H54 (cell line): ENCODE data around the gene HLA-DQA1.
"Not testable (repeated sequence)": the region's sequence is repeated elsewhere in the genome, so short reads cannot be mapped to it uniquely, and the experiment has no call there.

Experiments
- DNase-seq: peaks from one replicate; pipeline ENCODE4 v3.0.0; 2011; ENCODE audit warnings: low spot score, mixed read lengths; ENCODE audit not compliant: insufficient read length
- FAIRE-seq: peaks from 3 replicates; lab custom pipeline; 2011; peaks lifted over from hg19 to GRCh38; lab: Jason Lieb, UNC
- POLR2A ChIP-seq: IDR thresholded peaks from 2 replicates; pipeline ENCODE4 v1.6.1; 2011; ENCODE audit warnings: low read depth, mild to moderate bottlenecking, low read length

The HLA-DQA1 gene

DNA sequence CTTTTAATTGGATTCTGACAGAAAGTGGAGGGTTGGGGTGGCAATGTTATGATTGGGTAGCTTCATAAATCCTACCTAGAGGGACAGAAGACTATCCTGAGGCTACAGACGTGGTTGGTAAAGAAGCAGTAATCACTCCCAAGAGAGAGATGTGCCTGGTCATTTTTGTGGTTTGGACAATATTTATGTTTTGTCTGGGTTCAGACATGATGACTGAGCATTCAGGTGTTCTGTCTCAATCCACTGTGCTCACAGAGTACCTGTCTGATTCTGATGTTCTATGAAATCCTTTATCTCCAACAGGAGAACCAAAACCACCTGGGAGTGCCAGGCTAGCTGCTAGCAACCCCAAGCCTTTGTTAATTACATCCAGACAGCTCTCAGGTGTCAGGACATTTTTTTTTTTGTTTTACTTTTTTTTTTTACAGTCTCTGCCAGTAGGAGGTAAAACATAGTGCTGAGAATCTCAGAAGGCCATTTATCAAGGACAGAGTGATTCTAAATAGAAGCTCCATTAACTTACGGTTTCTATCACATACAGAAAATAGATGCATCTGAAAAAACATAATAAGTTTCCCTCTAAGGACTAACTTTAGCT lies 1.6 kb upstream of the HLA-DQA1 start:
- no peak for TF ChIP-seq POLR2A
- DNase-seq (no peak), FAIRE-seq (no peak)

DNA sequence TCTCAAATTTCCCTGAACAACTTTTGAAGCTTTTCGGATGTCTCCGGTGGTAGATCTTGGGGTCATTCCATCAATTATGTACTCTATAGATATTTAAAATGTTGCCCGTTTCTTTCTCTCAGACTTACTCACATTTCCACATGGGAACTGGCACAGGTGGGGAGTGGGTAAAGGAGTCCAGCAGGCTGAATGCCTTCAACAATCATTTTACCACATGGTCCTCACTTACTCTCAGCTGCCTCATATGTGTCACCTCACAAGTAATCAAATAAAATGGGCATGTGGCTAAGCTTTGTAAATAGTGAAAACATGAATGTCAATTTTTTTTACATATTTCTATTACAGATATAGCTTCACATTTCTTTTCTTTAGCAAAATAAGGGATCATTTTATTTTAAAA lies 677 bp downstream of the HLA-DQA1 start:
- no peak for FAIRE-seq
- no peak for TF ChIP-seq POLR2A
- DNase-seq, result no peak

DNA sequence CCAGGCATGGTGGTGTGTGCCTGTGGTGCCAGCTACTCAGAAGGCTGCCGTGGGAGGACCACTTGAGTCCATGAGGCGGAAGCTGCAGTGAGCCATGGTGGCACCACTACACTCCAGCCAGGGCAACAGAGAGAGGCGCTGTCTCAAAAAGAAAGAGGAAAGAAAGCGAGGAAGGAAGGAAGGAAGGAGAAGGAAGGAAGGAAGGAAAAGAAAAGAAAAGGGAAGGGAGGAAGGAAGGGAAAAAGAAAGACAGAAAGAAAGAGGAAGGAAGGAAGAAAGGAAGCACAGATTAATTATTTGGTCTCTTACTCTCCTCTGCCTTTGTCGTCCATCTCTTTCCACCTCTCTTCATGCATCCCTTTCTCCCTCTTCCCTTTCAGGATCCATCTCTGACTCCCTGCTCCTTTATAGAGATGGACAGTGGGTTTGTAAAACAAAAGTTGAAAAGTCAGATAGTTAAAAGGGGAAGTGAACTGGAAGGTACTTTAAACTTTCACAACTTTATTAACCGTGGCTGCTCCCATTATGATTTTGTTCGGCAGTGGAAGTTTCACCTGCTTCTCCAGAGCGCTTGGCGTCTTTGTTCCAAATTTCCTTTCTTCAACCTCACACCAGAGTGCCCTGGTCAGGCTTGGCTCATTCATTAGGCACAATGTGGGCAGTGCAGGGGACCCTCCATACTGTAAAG lies 1.5 kb downstream of the HLA-DQA1 start:
- no peak for DNase-seq
- FAIRE-seq, result no peak
- TF ChIP-seq POLR2A, result no peak

DNA sequence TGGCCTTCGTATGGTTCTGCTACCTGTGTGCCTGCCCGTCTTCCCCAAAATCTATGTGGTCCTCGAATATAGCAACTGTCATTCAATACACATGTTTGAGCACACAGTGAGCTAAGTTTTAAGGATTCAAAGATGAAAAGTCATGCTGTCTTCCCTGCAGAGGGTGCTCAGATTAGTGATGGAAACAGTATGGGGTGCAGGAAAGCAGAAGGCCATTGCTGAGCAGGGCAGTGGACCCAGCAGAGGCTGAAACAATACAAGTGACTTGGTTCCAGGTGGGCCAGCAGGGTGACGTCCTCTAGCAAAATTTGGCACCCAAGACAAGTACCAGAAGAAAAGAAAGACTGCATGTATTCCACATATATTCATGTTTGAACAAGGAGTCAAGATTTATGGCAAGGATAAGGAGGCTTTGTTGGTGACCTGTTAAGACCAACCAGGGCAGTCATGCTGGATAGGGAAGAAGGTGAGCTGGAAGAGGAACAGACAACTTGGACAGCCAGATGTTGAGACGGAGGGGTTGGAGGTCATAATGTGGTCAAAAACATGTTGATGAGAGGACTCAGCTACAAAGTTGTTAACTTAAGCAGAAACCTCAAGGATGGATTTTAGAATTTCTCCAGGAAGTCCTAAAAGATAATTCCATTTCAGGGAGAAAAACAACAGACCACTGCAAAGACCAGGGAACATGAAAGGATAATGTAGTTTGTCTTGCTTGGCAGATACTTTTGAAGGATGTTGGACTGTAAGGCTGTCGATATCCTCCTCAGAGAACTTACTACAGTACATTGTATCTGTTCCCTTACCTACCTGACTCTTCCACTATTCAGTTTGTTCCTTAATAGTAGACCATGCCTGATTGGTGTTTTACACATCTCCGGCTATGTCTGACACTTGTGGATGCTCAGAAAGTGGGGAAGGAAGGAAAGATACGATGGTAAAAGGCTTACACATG lies 2.5 kb downstream of the HLA-DQA1 start:
- DNase-seq, result no peak
- FAIRE-seq, result no peak
- TF ChIP-seq POLR2A, result no peak

DNA sequence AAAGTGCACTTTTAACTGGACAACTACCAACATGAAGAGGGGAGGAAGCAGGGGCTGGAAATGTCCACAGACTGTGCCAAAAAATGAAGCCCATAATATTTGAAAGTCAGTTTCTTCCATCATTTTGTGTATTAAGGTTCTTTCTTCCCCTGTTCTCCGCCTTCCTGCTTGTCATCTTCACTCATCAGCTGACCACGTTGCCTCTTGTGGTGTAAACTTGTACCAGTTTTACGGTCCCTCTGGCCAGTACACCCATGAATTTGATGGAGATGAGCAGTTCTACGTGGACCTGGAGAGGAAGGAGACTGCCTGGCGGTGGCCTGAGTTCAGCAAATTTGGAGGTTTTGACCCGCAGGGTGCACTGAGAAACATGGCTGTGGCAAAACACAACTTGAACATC lies 3.9 kb downstream of the HLA-DQA1 start:
- DNase-seq, result no peak
- FAIRE-seq, result no peak
- no peak for TF ChIP-seq POLR2A

DNA sequence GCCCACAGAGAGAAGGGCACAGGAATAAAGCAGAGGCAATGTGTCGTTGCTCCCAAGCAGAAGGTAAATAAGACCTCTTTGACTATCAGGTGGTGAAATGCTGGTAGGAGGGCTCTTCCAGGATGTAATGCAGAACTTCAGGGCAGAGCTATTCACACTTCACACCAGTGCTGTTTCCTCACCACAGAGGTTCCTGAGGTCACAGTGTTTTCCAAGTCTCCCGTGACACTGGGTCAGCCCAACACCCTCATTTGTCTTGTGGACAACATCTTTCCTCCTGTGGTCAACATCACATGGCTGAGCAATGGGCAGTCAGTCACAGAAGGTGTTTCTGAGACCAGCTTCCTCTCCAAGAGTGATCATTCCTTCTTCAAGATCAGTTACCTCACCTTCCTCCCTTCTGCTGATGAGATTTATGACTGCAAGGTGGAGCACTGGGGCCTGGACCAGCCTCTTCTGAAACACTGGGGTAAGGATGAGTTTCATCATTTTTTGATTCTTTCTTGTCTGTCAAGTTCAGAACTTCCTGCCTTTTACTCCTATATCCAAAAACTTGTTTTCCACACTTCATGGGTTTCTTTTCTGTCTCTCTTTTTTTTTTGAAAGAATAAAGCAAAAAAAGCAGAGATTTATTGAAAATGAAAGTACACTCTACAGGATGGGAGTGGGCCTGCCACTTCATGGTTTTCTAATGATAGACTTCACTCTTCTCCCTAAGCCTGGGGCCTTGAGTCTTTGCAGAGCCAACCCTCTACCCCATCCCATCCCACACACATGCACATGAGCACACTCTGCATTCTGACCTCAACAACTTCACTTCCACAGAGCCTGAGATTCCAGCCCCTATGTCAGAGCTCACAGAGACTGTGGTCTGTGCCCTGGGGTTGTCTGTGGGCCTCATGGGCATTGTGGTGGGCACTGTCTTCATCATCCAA lies 4.8 kb downstream of the HLA-DQA1 start:
- not testable (repeated sequence) for DNase-seq, FAIRE-seq

DNA sequence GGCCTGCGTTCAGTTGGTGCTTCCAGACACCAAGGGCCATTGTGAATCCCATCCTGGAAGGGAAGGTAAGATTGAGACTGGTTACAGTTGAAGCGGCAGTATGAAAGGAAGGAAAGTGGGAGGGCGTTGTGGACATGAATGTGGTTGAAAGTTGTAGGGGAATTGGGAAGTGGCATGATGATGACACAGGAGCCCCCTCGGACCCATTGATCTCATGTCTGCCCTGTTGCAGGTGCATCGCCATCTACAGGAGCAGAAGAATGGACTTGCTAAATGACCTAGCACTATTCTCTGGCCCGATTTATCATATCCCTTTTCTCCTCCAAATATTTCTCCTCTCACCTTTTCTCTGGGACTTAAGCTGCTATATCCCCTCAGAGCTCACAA lies 5.5 kb downstream of the HLA-DQA1 start:
- TF ChIP-seq POLR2A, result no peak
- DNase-seq (no peak), FAIRE-seq (no peak)

DNA sequence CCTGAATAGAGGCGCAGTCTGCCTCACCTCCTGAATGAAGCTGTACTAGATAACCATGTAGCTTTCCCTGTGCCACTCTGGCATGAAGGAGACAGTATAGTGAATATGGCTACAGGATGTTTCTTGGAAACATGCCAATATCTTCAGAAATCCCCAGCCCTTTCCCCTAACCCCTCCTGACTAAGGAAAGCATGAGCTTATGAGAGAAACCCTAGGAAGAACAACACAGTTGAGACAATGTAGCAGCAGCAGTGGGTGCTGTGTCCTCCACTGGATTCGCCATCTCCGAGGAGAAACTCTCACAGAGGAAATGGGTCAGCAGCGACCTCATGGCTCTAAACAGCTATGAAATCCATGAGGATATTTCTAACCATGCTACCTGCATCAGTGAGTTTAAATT lies 6.7 kb downstream of the HLA-DQA1 start:
- no peak for FAIRE-seq
- no peak for DNase-seq
- no peak for TF ChIP-seq POLR2A

- DNase-seq (no peak), FAIRE-seq (no peak)
- no peak for TF ChIP-seq POLR2A
These were observed 8.0 kb downstream of the HLA-DQA1 start for GRCh38 chr6:32645047-32645703.

DNA sequence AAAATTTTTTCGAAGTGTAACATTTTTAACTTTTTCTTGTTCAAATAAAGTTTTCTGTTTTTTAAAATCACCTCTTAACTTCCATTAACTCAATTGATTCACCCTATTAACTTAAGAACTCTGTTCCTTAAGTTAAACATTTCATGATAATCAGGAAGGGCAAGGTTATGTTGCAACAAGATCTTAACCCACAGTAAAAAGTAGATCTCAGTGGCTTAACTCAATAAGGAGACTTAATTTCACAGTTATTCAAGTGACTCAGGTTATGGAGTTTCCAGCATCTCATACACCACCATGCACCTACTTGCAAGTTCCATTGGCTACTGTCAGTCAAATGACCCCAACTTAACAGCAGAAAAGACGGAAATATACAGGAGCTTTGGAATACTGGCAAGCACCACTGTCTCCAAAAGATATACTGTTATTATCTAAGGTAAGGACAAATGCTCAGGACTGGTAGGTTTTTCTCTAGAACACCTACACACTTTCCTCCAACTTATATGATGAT lies 18.1 kb downstream of the HLA-DQA1 start:
- TF ChIP-seq POLR2A, result no peak
- FAIRE-seq (no peak), DNase-seq (no peak)

- not testable (repeated sequence) for DNase-seq, FAIRE-seq
These were observed 20.1 kb downstream of the HLA-DQA1 start for GRCh38 chr6:32657329-32657728.

GRCh38 chr6:32657819-32658218 lies 20.6 kb downstream of the HLA-DQA1 start:
- FAIRE-seq, DNase-seq: not testable (repeated sequence)
